Erythroblast (primary cell): ENCODE results near the gene PARD3.

Experiments used
- GATA1 ChIP-seq: IDR thresholded peaks from 2 replicates; pipeline ENCODE4 v1.6.1; 2011; ENCODE audit warnings: low read depth, mild to moderate bottlenecking, control low read depth, low read length, moderate library complexity
- POLR2A ChIP-seq: IDR thresholded peaks from 2 replicates; pipeline ENCODE4 v1.6.1; 2011; ENCODE audit warnings: mild to moderate bottlenecking, low read length

DNA sequence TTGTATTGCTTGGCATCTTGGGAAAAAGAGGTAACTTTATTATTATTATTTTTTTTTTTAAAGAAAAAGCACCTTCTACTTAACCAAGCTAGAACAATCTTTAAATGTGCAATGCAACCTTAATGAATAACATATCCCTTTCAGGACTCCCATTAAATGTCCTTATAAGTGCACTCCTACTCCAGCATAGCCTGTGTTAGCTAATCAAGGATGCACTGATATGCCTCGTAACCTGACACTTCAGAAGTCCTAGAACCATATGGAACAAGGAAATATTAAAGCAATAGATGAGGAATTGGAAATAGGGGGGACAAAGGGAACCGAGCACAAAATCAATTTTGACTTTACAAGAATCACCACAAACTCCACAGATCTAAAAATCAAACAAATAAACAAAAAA is 522.4 kb downstream of the PARD3 start:
- TF ChIP-seq POLR2A (no peak), GATA1 (no peak)
